GDM1 (cell line): ENCODE measurements around the gene GPR176.
"Not testable (repeated sequence)": the region's sequence is repeated elsewhere in the genome, so short reads cannot be mapped to it uniquely, and the experiment has no call there.

ENCODE experiments used
- DNase-seq: peaks from one replicate; lab custom pipeline; 2025; lab: John Stamatoyannopoulos, UW

The GPR176 gene

DNA sequence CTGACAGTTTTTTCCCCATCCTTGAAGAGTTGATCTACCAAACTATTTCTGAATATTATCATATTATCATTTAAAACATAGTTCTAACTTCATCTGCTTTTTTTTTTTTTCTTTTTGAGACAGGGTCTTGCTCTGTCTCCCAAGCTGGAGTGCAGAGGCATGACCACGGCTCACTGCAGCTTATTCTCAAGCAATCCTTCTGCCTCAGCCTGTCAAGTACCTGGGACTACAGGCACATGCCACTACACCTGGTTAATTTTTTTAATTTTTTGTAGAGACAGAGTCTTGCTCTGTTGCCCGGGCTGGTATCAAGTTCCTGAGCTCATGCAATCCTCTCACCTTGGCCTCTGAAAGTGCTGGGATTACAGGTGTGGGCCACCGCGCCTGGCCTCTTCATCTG is 15.2 kb upstream of the GPR176 start:
- DNase-seq: no peak

DNA sequence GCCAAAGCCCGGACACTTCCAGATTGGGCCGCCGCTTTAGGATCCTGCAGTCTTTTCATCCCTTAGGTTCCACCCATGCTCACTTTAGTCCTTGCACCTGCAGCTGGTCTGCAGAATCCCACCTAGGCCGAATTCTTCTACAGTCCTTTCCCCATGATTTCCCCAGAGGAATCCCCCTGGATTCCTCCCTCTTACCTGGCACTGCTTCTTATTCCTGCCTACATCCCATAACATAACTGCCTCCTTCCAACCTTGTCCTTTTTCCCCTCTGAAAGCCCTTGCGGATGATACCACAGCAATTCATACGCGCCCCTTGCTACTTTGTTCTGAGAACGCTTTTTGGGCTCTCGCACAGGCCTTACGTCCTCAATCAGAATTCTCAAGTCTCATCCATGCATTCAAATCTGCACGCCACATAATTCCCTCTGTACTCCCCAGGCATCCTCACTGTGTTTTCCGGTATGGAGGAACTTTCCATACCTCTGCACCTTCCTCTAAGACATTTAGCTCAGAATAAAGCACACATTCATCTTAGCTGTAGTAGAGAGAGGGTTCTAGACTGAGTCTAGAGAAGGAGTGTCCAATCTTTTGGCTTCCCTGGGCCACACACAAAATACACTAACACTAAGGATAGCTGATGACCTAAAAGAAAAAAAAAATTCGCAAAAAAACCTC is 14.5 kb upstream of the GPR176 start:
- DNase-seq: no peak

DNA sequence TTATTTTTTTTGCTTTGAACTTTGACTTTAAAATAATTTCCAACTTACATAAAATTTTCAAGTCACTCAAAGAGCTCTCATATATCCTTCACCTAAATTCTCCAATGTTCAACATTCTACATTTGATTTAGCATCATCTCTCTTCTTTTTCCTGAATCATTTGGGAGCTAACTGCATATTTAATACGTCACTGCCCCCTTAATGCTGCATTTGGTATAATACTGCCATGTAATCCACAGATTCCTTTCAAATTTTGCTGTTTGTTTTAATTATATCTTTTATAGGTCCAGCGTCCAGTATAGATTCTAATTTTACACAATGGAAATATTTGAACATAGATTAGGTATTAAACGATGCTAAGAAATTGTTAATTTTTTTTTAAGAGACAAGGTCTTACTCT is 11.5 kb upstream of the GPR176 start:
- no peak for DNase-seq

DNA sequence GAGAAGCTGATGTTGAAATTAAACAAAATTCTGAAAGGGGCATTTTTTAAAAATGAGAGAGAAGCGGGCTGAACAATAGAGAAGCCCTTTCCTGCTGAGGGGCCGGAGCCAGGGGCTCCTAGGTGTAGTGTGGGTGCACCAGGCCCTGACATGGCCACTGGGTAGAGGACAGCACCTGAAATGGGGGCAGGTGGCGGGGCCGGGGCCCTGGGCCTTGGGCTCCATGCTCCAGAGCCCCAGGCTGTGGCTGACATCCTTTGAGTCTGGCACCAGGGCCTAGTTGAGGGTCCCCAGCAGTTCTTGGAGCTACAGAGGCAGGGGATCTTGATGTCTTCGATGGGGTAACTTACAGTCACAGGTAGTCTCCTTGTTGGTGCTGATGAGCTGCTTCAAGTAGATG is 6.5 kb upstream of the GPR176 start:
- no peak for DNase-seq

DNA sequence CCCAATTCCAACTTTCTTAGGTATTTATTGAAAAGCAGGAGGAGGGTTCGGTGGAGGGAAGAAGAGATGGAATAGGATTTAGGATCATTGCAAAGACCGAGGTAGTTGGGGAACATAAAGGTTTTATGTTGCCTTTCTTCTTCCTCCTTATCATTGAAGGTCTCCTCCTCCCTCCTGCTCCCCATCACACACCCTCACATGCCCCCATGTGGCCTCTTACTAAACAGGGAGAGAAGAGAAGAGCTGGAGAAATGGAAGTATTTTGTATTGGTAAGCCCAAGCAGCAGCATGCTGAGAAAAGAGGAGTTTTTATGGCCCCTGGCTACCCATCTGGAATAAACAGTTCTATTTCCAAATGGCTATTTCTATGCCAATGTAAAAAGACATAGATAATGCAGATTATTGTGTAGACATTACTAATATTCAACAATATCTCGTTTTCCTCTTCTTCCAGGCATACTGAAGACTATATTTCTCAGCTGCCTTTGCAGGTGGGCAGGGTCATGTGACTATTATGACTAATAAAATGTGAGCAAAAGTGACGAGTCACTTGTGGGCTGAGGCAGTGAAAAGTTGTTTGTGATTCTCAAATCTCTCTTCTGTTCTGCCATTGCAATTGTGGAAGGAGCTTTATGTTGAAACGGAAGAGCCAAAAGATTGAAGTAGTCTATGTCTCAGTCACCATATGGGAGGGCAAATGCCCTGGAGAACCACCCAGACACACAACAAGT is 5.2 kb upstream of the GPR176 start:
- DNase-seq: no peak

DNA sequence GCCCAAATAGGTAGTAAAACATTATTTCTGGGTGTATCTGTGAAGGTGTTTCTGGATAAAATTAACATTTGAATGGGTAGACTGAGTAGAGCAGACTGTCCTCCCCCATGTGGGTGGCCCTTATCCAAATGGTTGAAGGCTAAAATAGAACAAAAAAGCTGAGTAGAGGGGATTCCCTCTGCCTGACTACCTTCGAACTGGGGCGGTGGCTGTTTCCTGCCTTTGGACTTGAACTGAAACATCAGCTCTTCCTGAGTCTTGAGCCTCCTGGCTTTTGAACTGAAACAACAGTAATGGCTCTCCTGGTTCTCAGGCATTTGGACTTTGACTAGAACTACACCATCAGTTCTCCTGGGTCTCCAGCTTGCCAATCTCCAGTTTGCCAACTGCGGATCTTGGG is 4.4 kb upstream of the GPR176 start:
- no peak for DNase-seq

DNA sequence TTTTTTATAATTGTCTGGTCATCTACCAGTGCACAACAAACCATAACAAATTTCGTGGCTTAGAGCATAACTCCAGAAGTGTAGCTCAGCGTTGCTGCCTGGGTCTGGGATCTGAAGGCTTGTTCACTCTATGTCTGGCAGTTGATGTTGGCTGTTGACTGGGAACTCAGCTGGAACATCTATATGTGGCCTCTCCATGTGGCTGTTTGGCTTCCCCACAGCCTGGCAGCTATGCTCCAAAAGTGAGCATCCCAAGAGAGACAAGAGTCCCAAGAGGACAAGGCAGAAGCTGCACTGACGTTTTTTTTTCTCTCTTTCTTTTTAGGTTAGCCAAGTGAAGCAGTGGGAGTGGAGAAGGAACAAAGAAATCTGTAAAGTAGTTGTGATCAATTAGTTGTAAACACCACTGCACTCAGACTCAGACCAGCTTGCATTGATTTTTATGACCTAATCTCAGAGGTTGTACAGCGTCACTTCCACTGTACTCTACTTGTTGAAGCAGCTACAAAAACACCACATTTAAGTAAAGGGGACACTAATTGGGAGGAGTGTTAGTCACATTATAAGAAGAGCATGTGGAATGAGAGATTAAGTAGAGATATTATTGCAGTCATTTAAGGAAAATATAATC is 2.5 kb upstream of the GPR176 start:
- no peak for DNase-seq

DNA sequence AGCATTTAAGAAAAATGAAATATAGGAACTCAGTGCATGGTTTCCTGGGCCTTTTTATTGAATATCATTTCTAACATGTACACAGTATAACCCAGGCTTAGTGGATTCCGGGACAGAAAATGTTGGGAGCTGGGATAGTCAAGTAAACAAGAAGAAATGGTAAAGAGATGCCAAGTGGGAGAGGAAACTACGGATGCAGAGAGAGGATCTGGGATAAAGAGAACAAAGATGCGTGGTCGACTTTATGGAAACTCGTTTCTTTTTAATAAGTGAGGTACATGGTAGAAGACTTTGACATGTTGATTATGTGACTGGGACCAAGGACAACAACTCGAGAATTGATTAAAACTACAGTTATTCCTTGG is 1.2 kb upstream of the GPR176 start:
- no peak for DNase-seq

DNA sequence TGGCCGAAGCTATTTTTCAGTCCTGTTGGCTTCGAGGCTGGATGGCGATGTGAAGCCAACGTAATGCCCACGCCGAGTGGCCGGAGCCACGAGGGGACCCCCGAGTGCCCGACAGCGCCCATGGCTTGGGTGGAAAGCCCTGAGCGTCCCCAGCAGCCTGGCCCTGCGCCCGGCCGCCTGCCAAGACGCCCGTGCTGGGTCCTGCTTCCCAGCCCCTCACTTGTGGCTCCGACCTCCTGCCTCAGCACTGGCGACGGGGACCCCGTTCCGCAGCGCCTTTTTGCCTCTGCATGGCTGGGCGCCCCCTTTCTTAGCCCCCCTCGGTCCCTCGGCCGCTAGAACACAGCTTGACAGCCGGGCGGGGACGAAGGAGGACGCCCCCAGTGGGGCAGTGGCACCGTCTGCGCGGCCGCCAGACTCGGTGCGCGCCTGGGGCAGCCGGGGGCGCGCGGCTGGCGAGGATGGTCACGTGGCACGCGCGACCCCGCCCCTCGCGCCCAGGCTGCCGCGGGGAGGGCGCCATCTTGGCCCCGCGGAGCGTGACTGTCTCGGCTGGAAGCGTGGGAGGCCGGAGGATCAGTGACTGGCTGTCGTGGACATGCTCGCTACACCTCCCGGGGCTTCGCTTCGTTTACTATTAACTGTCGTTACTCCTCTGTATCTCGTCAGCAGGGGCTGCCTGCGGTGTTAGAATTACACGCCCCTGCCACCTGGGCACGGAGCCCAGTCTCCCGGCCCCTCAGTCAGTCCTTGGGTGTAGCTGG is 626 bp upstream of the GPR176 start:
- DNase-seq: no peak

DNA sequence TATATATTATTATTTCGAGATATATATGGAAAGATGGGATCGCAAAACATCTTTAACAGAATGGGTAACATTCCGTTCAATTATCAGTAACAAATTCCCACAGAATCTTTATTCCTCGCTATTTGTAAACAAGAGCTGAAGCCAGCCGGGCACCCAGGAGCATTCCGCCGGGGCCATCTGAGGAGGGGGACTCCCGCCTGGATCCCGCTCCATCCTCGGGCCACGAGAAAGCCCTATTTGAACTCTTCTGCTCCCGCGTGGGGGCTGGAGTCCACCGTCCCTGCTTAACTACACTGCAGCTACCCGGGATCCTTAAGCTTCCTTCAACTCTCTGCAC is 687 bp downstream of the GPR176 start:
- DNase-seq: no peak

DNA sequence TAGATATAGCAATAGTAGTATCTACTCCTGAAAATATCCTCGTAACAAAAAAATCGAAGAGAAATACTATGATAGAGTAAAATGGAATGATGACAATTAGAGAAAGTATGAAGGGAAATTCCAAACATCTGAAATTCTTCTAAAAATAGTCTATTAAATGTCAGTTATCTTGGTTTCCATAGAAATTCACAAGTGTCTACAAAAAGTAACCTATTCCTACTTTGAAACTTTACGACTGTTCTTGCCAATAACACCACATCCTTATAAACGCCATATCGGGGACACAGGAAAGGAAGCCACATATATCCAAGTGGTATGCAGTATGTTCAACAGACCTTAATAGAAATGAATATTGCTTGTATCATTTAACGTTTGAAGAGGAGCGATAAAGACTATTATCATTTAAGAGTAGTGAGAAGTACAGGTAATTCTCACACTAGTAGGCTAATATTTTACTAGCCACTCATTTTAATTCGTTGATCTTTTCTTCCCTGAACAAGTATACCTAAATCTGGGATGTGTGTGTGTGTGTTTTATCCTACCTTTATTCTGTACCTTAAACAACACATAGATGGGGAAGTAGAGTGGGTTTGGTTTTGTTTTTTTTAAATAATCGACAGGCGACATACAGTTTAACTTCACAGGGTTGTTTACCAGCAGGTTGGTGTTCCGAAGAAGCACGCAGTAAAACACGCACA is 1.2 kb downstream of the GPR176 start:
- DNase-seq: no peak

DNA sequence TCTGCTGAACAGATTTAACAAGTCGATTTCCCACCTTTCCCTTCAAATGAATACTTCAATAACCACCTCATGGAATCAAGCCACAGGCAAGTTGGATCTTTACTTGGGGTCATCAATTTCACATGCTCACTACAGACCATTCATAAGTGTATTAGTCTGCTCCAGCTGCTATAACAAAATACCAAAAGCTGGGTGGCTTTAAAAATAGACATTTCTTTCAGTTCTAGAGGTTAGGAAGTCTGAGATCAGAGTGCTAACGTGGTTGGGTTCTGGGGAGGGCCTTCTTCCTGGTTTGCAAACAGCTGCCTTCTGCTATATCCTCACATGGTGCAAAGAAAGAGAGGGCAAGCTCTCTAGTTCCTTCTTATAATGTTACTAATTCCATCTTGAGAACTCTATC is 5.1 kb downstream of the GPR176 start:
- DNase-seq: no peak

DNA sequence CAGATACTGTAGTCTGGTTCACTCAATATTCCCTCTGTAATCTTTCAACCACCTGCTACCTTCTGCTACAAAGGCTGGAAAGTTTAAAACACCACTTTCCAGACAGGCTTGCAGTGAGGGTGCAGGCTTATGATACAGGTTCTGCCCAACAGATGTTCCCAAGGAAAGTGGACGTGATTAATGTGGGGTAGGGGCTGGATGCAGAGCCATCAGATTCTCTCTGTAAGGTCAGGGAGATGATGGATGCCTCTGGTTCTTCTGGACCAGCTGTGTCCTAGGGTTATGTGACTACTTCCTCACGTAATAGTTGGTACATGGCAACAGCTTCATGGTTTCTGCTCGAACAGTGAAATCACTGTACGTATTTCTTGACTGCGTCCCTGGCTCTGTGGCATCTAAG is 11.1 kb downstream of the GPR176 start:
- DNase-seq: no peak

DNA sequence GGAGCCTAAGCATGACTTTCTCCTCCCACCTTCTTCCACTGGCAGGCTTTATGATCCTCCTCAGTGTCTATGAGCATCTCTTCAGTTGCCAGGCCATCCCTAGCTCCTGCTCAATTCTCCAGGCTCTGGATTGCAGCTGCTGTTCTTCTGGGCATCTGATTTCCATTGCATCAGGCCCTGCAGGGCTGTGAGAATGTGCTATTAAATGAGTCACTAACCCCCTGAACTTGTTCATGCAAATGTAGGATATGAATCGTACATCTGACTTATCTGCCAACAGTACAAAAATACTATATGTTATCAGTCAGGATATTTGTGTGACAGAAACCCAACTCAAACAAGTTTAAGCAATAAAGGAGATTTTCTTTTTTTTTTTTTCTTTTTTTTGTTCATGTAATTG is 11.9 kb downstream of the GPR176 start:
- no peak for DNase-seq

DNA sequence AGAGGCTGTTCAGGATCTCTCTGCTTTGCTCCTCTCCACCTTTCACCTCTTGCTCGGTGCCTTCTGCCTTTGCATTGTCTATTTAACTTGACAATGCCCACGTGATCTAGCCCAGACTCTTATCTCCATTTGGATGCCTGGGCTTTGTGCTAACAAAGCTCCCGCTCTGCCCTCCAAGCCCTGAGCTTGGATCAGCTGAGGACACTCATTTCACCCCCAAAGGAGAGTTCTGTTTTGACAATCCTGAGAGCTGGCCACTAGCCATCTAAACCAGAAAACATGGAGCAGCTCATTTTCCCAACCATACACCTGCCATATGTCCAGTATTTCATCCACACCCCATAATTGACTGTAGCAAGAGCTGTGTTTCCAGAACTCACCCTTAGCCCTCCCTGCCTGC is 12.8 kb downstream of the GPR176 start:
- DNase-seq: no peak

DNA sequence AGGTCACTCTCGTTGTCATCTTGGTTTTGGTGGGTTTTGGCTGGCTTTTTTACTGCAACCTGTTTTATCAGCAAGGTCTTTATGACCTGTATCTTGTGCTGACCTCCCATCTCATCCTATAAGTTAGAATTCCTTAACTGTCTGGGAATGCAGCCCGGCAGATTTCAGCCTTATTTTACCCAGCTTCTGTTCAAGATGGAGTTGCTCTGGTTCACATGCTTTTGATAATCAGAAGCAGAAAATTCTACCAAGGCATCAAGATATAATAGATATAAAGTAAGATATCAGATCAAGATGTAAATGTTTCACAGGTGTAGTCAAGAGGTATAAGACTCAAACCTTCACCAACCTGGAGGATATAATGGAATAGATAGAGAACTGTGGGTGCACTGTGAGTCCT is 16.0 kb downstream of the GPR176 start:
- no peak for DNase-seq

DNA sequence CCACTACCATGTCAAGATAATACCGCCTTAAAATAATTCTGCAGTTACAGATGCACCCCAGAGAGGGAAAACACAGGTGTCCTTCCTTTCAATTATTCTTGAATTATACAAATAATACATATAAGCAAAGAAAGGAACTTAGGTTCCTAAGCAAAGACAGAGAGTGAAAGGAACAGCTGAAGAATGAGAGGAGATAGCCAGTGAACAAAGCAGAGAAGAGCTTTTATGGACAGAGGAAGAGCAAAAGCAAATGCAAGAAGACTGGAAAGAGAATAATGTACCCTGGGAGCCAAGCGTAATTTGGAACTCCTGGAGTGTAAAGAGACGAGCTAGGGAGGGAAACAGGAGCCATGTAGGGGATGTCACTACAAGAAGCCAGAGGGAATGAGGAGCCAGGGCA is 21.7 kb downstream of the GPR176 start:
- no peak for DNase-seq

DNA sequence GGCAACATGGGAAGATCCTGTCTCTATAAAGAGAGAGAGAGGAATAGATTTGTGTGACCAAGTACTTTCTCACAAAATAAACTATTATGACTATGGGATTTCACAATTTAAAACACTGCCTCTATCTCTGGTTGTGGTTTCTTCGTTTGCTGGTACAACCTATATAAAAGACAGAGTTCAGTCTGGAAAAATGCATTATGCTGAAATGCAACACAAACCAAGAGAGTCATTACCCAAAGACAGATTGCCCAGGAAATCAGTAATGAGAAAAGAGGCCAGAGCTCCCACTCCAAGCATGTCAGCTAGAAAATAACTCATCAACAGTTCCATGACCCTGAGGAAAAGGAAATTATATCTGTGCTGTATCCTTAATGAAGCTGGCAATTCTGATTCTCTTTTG is 23.2 kb downstream of the GPR176 start:
- DNase-seq: no peak

DNA sequence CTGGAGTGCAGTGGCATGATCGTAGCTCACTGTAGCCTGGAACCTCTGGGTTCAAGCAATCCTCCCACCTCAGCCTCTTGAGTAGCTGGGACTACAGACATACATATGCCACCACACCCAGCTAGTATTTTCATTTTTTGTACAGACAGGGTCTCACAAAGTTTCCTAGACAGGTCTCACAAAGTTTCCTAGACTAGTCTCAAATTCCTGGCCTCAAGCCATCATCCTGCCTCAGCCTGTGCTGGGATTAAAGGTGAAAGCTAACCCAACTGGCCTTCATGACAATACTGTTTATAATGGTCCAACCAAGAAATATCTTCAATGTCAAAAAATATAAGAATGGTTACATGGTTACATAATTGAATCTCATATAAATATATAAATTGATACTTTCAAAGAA is 24.0 kb downstream of the GPR176 start:
- no peak for DNase-seq

DNA sequence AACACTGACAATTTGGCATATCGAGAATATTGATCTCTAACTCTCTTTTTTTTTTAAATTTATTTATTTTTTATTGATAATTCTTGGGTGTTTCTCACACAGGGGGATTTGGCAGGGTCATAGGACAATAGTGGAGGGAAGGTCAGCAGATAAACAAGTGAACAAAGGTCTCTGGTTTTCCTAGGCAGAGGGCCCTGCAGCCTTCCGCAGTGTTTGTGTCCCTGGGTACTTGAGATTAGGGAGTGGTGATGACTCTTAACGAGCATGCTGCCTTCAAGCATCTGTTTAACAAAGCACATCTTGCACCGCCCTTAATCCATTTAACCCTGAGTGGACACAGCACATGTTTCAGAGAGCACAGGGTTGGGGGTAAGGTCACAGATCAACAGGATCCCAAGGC is 27.0 kb downstream of the GPR176 start:
- not testable (repeated sequence) for DNase-seq

DNA sequence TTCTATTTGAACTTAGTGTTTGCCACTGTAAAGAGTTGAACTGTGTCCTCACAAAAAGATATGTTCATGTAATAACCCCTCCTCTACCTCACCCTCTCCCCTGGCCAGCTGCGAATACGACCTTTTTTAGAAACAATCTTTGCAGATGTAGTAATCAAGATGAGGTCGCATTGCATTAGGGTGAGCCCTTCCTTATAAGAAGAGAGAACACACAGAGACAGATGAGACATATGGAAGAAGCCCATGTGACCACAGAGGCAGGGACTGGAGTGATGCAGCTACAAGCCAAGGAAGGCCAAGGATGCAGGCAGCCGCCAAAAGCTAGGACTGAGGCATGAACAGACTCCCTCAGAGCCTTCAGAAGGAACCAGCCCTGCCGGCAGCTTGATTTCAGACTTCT is 27.6 kb downstream of the GPR176 start:
- no peak for DNase-seq

DNA sequence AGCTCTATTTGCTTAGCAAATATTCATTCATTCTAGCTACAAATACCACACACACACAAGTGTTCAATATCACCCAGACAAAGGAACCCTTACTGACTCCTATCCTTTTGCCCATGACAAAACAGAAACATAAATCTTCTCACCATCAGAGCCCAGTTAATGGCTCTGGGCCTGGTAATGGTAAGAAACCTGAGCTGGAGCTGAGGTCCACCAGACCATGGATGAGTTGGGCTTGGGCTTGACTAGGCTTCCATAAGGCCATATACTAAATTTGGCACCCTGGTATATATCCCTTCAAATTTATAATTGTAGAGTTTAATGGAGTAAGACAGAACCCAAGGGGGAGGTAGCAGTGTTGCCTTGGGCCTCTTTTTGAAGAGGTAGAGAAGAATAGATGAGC is 29.4 kb downstream of the GPR176 start:
- no peak for DNase-seq
